H7 (cell line): ENCODE results near the gene TJP1. TPM values are rescaled to one million over a fixed set of nuclear protein-coding genes. Genes with fewer than 3 reads are reported as not detected.
"Not testable (repeated sequence)": the region's sequence is repeated elsewhere in the genome, so short reads cannot be mapped to it uniquely, and the experiment has no call there.

Experiments used
- DNase-seq: peaks from one replicate; pipeline ENCODE4 v3.0.0; 2012
- H3K27me3 ChIP-seq: 2 replicates; pipeline ENCODE4 v1.6.0; 2011; ENCODE audit warnings: mild to moderate bottlenecking, low read length; ENCODE audit not compliant: control insufficient read depth, insufficient read depth
- H3K36me3 ChIP-seq: replicated peaks from 2 replicates; pipeline ENCODE4 v1.5.1; 2011; ENCODE audit warnings: low read length; ENCODE audit not compliant: control insufficient read depth, insufficient read depth
- H3K4me3 ChIP-seq: 2 replicates; pipeline ENCODE4 v1.5.1; 2011; ENCODE audit warnings: low read depth, mild to moderate bottlenecking, control low read depth, low read length, moderate library complexity; ENCODE audit not compliant: insufficient read depth
- total RNA-seq: library from RNA; depleted of rRNA; stranded (reverse); fragments of >200 nt; shearing (Covaris generic); gene quantifications from 2 replicates; pipeline ENCODE4 v1.2.3, GENCODE V29; 2014

Gene TJP1
- total RNA-seq, 1 experiment from 2014 or later: 43.5 TPM

- H3K27me3 ChIP-seq: peaks cover 4% of the 10 kb centered on the region; the same call in 1 of the 2 replicates
- H3K4me3 ChIP-seq: peak overlapping the region; percentile 95
- DNase-seq: peak; percentile 79
- H3K36me3 ChIP-seq: no peaks in the 10 kb centered on the region
Measured at GRCh38 chr15:29821416-29822099, 710 bp downstream of the TJP1 start.

- H3K36me3 ChIP-seq: no peaks in the 10 kb centered on the region
- no peak for DNase-seq
Measured at GRCh38 chr15:29820394-29821154, 1.7 kb downstream of the TJP1 start.

DNA sequence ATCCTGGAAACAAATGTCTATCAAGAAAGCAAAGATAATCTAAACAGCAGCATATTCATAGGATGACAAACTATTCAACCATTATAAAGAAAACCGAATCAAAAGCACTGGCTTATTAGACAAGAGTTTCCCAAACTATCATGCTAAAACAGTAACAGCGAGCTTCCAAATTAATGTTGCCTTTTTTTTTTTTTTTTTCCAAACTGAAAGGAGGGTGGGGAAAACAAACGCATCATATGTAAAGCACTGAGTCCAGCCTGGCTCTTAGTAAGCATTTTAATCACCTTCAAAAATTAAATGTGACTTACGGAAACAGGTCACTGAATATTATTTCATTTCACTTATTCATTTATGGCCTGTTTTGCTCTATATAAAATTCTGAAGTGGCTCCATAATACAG lies 2.3 kb downstream of the TJP1 start:
- DNase-seq: no peak
- H3K4me3 ChIP-seq: peak overlapping the region; percentile 95; the same call in 1 of the 2 replicates
- H3K36me3 ChIP-seq: no peaks in the 10 kb centered on the region
- peaks cover 4% of the 10 kb centered on the region; the same call in 1 of the 2 replicates for H3K27me3 ChIP-seq

More at GRCh38 chr15:29820394-29821154, 1.7 kb downstream of the TJP1 start:
- peak overlapping the region; percentile 95 for H3K4me3 ChIP-seq
- H3K27me3 ChIP-seq: peaks cover 4% of the 10 kb centered on the region; the same call in 1 of the 2 replicates

DNA sequence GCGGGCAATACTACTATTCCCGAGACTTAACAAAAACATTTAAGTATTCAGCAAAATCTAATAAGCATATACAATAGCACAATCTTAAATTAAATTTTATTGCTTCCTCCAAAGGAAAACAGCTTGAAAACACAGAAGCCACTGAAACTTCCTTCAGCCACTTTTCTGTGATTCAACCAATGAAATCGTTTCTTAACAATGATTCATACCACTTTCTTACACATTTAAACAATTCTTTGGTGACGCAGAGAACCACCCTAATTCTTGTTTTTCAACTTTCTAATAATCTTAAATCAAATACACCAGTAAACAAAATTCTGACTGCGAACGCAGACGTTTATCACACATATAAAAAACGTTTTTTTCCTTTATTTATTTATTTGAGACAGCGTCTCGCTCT lies 4.1 kb downstream of the TJP1 start:
- Histone ChIP-seq H3K27me3 (peaks cover 4% of the 10 kb centered on the region; the same call in 1 of the 2 replicates), H3K36me3 (no peaks in the 10 kb centered on the region), H3K4me3 (no peak overlapping the region)
- no peak for DNase-seq

DNA sequence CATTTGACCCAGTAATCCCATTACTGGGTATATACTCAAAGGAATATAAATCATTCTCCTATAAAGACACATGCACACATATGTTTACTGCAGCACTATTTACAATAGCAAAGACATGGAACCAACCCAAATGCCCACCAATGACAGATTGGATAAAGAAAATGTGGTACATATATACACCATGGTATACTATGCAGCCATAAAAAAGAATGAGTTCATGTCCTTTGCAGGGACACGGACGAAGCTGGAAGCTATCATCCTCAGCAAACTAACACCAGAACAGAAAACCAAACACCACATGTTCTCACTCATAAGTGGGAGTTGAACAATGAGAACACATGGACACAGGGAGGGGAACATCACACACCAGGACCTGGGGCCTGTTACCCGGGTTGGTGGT lies 4.8 kb downstream of the TJP1 start:
- DNase-seq: not testable (repeated sequence)

GRCh38 chr15:29815000-29815710 lies 7.1 kb downstream of the TJP1 start:
- Histone ChIP-seq H3K36me3 (no peaks in the 10 kb centered on the region), H3K27me3 (no peaks in the 10 kb centered on the region), H3K4me3 (no peak overlapping the region)
- DNase-seq: no peak

More for the DNA sequence above, 4.8 kb downstream of the TJP1 start:
- H3K4me3 ChIP-seq, H3K27me3 ChIP-seq, H3K36me3 ChIP-seq: not testable (repeated sequence)

GRCh38 chr15:29813009-29813408 lies 9.3 kb downstream of the TJP1 start:
- no peaks in the 10 kb centered on the region for H3K36me3 ChIP-seq
- no peak overlapping the region for H3K4me3 ChIP-seq
- H3K27me3 ChIP-seq: no peaks in the 10 kb centered on the region
- no peak for DNase-seq

- Histone ChIP-seq H3K36me3 (no peaks in the 10 kb centered on the region), H3K27me3 (no peaks in the 10 kb centered on the region), H3K4me3 (no peak overlapping the region)
- no peak for DNase-seq
Measured at GRCh38 chr15:29812384-29812694, 9.9 kb downstream of the TJP1 start.

GRCh38 chr15:29811691-29812383 lies 10.4 kb downstream of the TJP1 start:
- DNase-seq: no peak
- H3K4me3 ChIP-seq: no peak overlapping the region
- no peaks in the 10 kb centered on the region for H3K27me3 ChIP-seq
- H3K36me3 ChIP-seq: no peaks in the 10 kb centered on the region

DNA sequence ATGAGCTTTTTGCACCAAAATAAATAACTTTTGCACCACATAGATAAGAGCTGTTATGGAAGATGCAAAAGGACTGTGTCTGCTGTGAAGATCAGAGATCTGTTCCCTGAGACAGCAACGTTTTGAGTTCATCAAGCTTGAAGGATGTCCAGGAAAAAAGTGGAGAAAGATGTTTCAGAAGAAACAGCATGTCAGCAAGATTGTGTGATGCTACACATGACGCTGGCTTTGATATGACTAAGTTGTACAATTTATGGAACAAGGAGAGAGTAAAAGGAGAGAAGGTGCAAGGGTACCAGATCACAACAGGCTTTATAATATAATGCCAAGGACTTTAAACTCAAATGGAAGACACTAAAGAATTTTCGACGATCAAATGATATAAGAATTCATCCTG lies 16.6 kb downstream of the TJP1 start:
- H3K4me3 ChIP-seq: no peak overlapping the region
- no peaks in the 10 kb centered on the region for H3K36me3 ChIP-seq
- H3K27me3 ChIP-seq: no peaks in the 10 kb centered on the region
- no peak for DNase-seq

GRCh38 chr15:29805043-29805707 lies 17.1 kb downstream of the TJP1 start:
- Histone ChIP-seq H3K4me3 (no peak overlapping the region), H3K36me3 (no peaks in the 10 kb centered on the region), H3K27me3 (no peaks in the 10 kb centered on the region)
- DNase-seq: no peak

DNA sequence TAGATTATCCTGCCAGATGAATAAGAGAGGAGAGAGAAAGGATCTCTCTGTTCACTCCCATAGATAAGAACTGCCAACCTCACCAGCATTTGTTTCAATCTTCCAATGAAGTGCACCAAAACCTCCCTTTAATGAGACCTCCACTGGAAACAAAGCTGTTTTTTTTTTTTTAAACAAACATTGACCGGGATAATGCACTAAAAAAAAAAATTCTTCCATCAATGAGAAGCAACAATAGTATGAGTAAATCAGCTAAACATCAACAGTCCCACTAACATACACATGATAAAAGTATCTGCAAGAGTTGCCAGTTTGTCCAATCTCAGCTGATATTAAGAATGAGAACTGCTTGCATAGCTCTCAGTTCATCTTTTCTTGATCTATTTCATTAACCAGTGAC lies 19.9 kb downstream of the TJP1 start:
- H3K4me3 ChIP-seq: no peak overlapping the region
- no peak for DNase-seq
- no peaks in the 10 kb centered on the region for H3K27me3 ChIP-seq
- no peaks in the 10 kb centered on the region for H3K36me3 ChIP-seq

- DNase-seq: no peak
- H3K27me3 ChIP-seq: no peaks in the 10 kb centered on the region
- no peak overlapping the region for H3K4me3 ChIP-seq
- H3K36me3 ChIP-seq: no peaks in the 10 kb centered on the region
Measured at GRCh38 chr15:29800491-29801366, 21.5 kb downstream of the TJP1 start.
